OCI-LY7 (cell line): ENCODE results near the gene KRTAP3-3. TPM values are rescaled to one million over a fixed set of nuclear protein-coding genes. Genes with fewer than 3 reads are reported as not detected.

Experiments used
- BruUV-seq: library from RNA; stranded (reverse); fragments of 400-500 nt; replicated peaks from 2 replicates; lab custom pipeline; 2021; lab: Mats Ljungman, UMichigan
- CTCF ChIA-PET: fragments of 300-600 bp; sonication (Branson Sonifier 250); formaldehyde crosslinking; loops from one replicate; lab custom pipeline; 2022; ENCODE audit warnings: antibody characterized with exemption; ENCODE audit not compliant: unreplicated experiment; lab: Charles Lee
- POLR2A ChIA-PET: fragments of 300-600 bp; sonication (Branson Sonifier 250); formaldehyde crosslinking; loops from one replicate; lab custom pipeline; 2022; ENCODE audit warnings: antibody characterized with exemption; lab: Charles Lee
- DNase-seq: peaks from one replicate; pipeline ENCODE4 v3.0.0-alpha.2; 2015; ENCODE audit warnings: low spot score
- H2AFZ ChIP-seq: fragments of 200-600 bp; sonication (generic), shearing (Covaris generic); 2 replicates; pipeline ENCODE4 v1.6.1; 2014; ENCODE audit warnings: mild to moderate bottlenecking, antibody characterized with exemption, low read length, moderate library complexity
- H3K27ac ChIP-seq: fragments of 200-600 bp; sonication (generic); 2 replicates; pipeline ENCODE4 v1.5.1; 2014; ENCODE audit warnings: mixed run types, low read depth, mild to moderate bottlenecking, moderate library complexity, low read length, inconsistent platforms; ENCODE audit not compliant: poor library complexity, severe bottlenecking
- H3K36me3 ChIP-seq: fragments of 200-600 bp; sonication (generic); 2 replicates; pipeline ENCODE4 v1.6.1; 2014; ENCODE audit warnings: mild to moderate bottlenecking, antibody characterized with exemption, low read length, moderate library complexity, mixed read lengths; ENCODE audit not compliant: insufficient read depth
- H3K4me1 ChIP-seq: fragments of 200-600 bp; sonication (generic); 2 replicates; pipeline ENCODE4 v1.5.1; 2014; ENCODE audit warnings: mild to moderate bottlenecking, low read length; ENCODE audit not compliant: insufficient read depth, poor library complexity, severe bottlenecking
- H3K4me2 ChIP-seq: fragments of 200-600 bp; sonication (generic); 2 replicates; pipeline ENCODE4 v1.6.1; 2014; ENCODE audit warnings: mild to moderate bottlenecking, low read length
- H3K4me3 ChIP-seq: fragments of 200-600 bp; sonication (generic); 2 replicates; pipeline ENCODE4 v1.5.1; 2014; ENCODE audit warnings: mild to moderate bottlenecking, low read depth, low read length; ENCODE audit not compliant: poor library complexity, severe bottlenecking
- H3K79me2 ChIP-seq: fragments of 200-600 bp; sonication (generic); 2 replicates; pipeline ENCODE4 v1.6.1; 2016; ENCODE audit warnings: low read depth, mild to moderate bottlenecking, low read length, moderate library complexity, mixed read lengths; ENCODE audit not compliant: insufficient read depth
- H3K9me2 ChIP-seq: fragments of 200-600 bp; sonication (generic); 2 replicates; pipeline ENCODE4 v1.6.1; 2016; ENCODE audit warnings: mild to moderate bottlenecking, low read length, mixed read lengths; ENCODE audit not compliant: insufficient read depth
- H3K9me3 ChIP-seq: fragments of 200-600 bp; sonication (generic); 2 replicates; pipeline ENCODE4 v1.6.1; 2014; ENCODE audit warnings: mild to moderate bottlenecking, mixed run types, low read length, mixed read lengths
- H4K20me1 ChIP-seq: fragments of 200-600 bp; sonication (generic); 2 replicates; pipeline ENCODE4 v1.6.1; 2014; ENCODE audit warnings: mild to moderate bottlenecking, antibody characterized with exemption, low read length, moderate library complexity, mixed read lengths; ENCODE audit not compliant: insufficient read depth
- EZH2phosphoT487 ChIP-seq: fragments of 200-600 bp; sonication (generic); IDR thresholded peaks from 2 replicates; pipeline ENCODE4 v1.6.1; 2018; ENCODE audit warnings: low read depth, borderline replicate concordance, mild to moderate bottlenecking, mixed run types, antibody characterized with exemption, low read length, moderate library complexity, mixed read lengths
- intact Hi-C: fragments of 100-400 bp; cut with micrococcal nuclease; formaldehyde crosslinking; loops from one replicate; pipeline ENCODE4 v1.10.0; 2022; ENCODE audit not compliant: unreplicated experiment
- total RNA-seq, 2 experiments: library from RNA; depleted of rRNA in 1 of 2; stranded (reverse); fragments of >200 nt in 1 of 2; shearing (Covaris generic) in 1 of 2; gene quantifications; 2 replicates each; pipeline ENCODE4 v1.2.3, GENCODE V29; 2014 to 2022
- TF ChIP-seq, protein P1 (sequence below): fragments of 200-600 bp; sonication (generic); conservative IDR thresholded peaks from 2 replicates; pipeline ENCODE4 v1.5.1; 2014; ENCODE audit warnings: mild to moderate bottlenecking, antibody characterized with exemption, low read length, moderate library complexity, mixed read lengths

KRTAP3-3 gene
- total RNA-seq, 2 experiments from 2014 or later: not detected

DNA sequence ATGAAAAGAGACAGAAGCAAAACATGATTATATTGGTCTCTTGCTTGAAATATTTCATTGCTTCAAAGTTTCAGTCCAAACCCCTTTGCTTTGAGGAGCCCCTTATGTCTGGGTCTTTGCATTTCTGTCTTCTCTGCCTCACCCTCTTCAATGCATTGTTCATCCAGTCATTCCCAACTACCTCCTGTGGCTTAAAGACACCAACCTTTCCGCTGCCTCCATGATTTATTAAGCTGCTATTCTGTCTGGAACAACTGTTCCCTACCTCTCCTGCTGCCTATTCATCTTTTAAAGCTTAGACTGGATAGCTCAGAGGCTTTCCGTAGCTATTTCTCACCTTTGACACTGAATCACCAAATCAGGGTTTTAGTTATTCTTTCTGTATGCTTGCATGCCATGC, 3.4 kb upstream of the KRTAP3-3 start:
- Histone ChIP-seq H3K4me2 (no peak overlapping the region), H3K9me2 (no peaks in the 10 kb centered on the region), H3K36me3 (no peaks in the 10 kb centered on the region), H3K4me3 (no peak overlapping the region), H3K9me3 (no peaks in the 10 kb centered on the region), H2AFZ (no peak overlapping the region), H4K20me1 (no peaks in the 10 kb centered on the region), H3K4me1 (no peaks in the 10 kb centered on the region), H3K79me2 (no peaks in the 10 kb centered on the region), H3K27ac (no peak overlapping the region)
- no TSS peak for BruUV-seq
- DNase-seq: no peak
- TF ChIP-seq, protein P1, sequence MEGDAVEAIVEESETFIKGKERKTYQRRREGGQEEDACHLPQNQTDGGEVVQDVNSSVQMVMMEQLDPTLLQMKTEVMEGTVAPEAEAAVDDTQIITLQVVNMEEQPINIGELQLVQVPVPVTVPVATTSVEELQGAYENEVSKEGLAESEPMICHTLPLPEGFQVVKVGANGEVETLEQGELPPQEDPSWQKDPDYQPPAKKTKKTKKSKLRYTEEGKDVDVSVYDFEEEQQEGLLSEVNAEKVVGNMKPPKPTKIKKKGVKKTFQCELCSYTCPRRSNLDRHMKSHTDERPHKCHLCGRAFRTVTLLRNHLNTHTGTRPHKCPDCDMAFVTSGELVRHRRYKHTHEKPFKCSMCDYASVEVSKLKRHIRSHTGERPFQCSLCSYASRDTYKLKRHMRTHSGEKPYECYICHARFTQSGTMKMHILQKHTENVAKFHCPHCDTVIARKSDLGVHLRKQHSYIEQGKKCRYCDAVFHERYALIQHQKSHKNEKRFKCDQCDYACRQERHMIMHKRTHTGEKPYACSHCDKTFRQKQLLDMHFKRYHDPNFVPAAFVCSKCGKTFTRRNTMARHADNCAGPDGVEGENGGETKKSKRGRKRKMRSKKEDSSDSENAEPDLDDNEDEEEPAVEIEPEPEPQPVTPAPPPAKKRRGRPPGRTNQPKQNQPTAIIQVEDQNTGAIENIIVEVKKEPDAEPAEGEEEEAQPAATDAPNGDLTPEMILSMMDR: no peak
- no peak for TF ChIP-seq EZH2phosphoT487
- ChIA-PET CTCF (no interaction called here), POLR2A (no interaction called here)
- intact Hi-C loops: no loop called here

DNA sequence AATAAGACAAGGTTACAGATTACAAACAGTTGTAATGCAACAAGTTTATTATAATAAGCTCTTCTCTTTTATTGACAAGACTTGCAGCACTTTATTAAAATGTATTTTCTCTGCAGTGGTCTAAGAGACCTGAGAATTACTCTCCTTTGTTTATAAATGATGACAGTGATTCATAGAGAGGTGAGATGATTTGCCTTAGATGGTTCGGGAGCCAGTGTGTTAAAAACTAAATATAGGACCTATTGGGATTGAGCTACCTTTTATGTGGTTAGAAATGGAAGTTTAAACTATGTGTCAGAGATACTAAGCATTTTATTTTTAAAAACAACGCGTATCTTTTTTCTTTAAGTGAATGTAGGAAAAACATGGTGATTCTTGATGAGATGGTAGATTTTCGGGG, 2.9 kb upstream of the KRTAP3-3 start:
- DNase-seq: no peak
- no peak overlapping the region for H3K4me2 ChIP-seq
- H3K9me2 ChIP-seq: no peaks in the 10 kb centered on the region
- no peak overlapping the region for H3K27ac ChIP-seq
- H3K36me3 ChIP-seq: no peaks in the 10 kb centered on the region
- H3K9me3 ChIP-seq: no peaks in the 10 kb centered on the region
- H3K79me2 ChIP-seq: no peaks in the 10 kb centered on the region
- intact Hi-C loops: no loop called here
- H3K4me1 ChIP-seq: no peaks in the 10 kb centered on the region
- POLR2A ChIA-PET: no interaction called here
- no peak for TF ChIP-seq EZH2phosphoT487
- TF ChIP-seq, protein P1: no peak
- no peak overlapping the region for H3K4me3 ChIP-seq
- no TSS peak for BruUV-seq
- no peak overlapping the region for H2AFZ ChIP-seq
- H4K20me1 ChIP-seq: no peaks in the 10 kb centered on the region
- CTCF ChIA-PET: no interaction called here

DNA sequence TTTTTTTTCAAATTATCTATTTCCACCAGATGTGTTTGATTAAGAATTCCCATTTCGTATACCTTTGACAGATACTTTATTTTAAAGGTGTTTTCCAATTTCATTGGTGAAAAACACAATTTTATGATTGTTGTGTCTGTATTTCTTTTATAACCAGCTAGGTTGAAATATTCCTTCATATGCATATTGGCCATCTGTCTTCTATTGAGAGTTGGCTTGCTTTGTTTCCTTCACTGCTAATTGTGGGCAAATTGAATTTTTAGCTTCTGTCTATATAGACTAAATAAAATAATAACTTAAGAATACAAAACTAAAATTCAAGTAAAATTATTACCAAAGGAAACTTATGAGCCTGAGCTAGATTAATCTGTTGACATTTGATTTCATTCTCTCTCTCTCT, 1.2 kb upstream of the KRTAP3-3 start:
- CTCF ChIA-PET: no interaction called here
- no peaks in the 10 kb centered on the region for H4K20me1 ChIP-seq
- TF ChIP-seq EZH2phosphoT487: no peak
- TF ChIP-seq, protein P1: no peak
- H3K27ac ChIP-seq: no peak overlapping the region
- no TSS peak for BruUV-seq
- H2AFZ ChIP-seq: no peak overlapping the region
- no peaks in the 10 kb centered on the region for H3K9me3 ChIP-seq
- intact Hi-C loops: no loop called here
- no peaks in the 10 kb centered on the region for H3K36me3 ChIP-seq
- no peak overlapping the region for H3K4me2 ChIP-seq
- POLR2A ChIA-PET: no interaction called here
- no peaks in the 10 kb centered on the region for H3K9me2 ChIP-seq
- no peak for DNase-seq
- H3K4me1 ChIP-seq: no peaks in the 10 kb centered on the region
- H3K79me2 ChIP-seq: no peaks in the 10 kb centered on the region
- H3K4me3 ChIP-seq: no peak overlapping the region
